Loucy (cell line): Measurements from ENCODE around the gene TEX9.

Experiments used
- EZH2phosphoT487 ChIP-seq: fragments of 200-600 bp; IDR thresholded peaks from 2 replicates; pipeline ENCODE4 v1.6.1; 2018; ENCODE audit warnings: antibody characterized with exemption, mild to moderate bottlenecking, moderate library complexity, borderline replicate concordance
- TF ChIP-seq, protein P1 (sequence below): fragments of 200-600 bp; sonication (generic); conservative IDR thresholded peaks from 2 replicates; pipeline ENCODE4 v1.5.1; 2014; ENCODE audit warnings: mild to moderate bottlenecking, antibody characterized with exemption, low read length

DNA sequence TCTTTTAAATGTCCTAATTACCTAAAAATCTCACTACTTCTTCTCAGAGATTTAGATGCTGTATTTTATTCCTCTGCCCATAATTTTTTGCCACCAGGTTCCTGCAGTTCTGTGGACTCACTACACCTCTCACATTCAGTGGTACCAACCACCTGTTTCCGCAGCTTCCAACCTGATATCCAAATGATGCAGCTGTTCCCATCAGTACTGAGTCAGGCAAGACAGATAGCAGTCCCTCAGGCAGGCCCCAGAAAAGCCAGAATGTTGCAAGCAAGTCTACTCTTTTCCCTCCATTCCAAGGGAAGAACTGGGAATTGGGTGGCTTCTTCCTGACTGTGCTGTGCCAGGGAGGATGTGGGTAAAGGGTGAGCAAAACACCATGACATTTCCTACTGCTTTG is 60.8 kb downstream of the TEX9 start:
- TF ChIP-seq EZH2phosphoT487, result no peak
- TF ChIP-seq, protein P1, sequence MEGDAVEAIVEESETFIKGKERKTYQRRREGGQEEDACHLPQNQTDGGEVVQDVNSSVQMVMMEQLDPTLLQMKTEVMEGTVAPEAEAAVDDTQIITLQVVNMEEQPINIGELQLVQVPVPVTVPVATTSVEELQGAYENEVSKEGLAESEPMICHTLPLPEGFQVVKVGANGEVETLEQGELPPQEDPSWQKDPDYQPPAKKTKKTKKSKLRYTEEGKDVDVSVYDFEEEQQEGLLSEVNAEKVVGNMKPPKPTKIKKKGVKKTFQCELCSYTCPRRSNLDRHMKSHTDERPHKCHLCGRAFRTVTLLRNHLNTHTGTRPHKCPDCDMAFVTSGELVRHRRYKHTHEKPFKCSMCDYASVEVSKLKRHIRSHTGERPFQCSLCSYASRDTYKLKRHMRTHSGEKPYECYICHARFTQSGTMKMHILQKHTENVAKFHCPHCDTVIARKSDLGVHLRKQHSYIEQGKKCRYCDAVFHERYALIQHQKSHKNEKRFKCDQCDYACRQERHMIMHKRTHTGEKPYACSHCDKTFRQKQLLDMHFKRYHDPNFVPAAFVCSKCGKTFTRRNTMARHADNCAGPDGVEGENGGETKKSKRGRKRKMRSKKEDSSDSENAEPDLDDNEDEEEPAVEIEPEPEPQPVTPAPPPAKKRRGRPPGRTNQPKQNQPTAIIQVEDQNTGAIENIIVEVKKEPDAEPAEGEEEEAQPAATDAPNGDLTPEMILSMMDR, result no peak
